Mesenchymal stem cell (in vitro differentiated cells and primary cell): Measurements from ENCODE around the gene MYO10.

ENCODE experiments used
- DNase-seq: peaks from one replicate; pipeline ENCODE4 v3.0.0-alpha.2; 2013
- H2AFZ ChIP-seq: one replicate; pipeline ENCODE4 v1.6.1; 2013; ENCODE audit warnings: low read depth, mild to moderate bottlenecking, control low read depth, inconsistent platforms, low read length, moderate library complexity
- H2AK5ac ChIP-seq: 2 replicates; pipeline ENCODE4 v1.6.1; 2013; ENCODE audit warnings: low read length, moderate library complexity, mild to moderate bottlenecking, inconsistent platforms; ENCODE audit not compliant: severe bottlenecking
- H2BK120ac ChIP-seq: one replicate; pipeline ENCODE4 v1.6.1; 2013; ENCODE audit warnings: low read depth, mild to moderate bottlenecking, inconsistent platforms, low read length, moderate library complexity
- H2BK12ac ChIP-seq, 2 experiments: one replicate each; pipeline ENCODE4 v1.6.1; 2013; ENCODE audit warnings: inconsistent platforms in 2 of 2, low read length in 2 of 2, mild to moderate bottlenecking in 2 of 2, moderate library complexity in 2 of 2, control low read depth in 1 of 2
- H2BK15ac ChIP-seq: one replicate; pipeline ENCODE4 v1.6.1; 2013; ENCODE audit warnings: mild to moderate bottlenecking, low read depth, inconsistent platforms; ENCODE audit not compliant: poor library complexity, severe bottlenecking
- H2BK5ac ChIP-seq: 2 replicates; pipeline ENCODE4 v1.6.1; 2013; ENCODE audit warnings: low read depth, mild to moderate bottlenecking, low read length, control low read depth, inconsistent platforms; ENCODE audit not compliant: poor library complexity, severe bottlenecking
- H3K14ac ChIP-seq, 2 experiments: one replicate each; pipeline ENCODE4 v1.6.1; 2013; ENCODE audit warnings: inconsistent platforms in 2 of 2, low read length in 2 of 2, control low read depth in 1 of 2, mild to moderate bottlenecking in 1 of 2, moderate library complexity in 1 of 2
- H3K18ac ChIP-seq, 2 experiments: one replicate each; pipeline ENCODE4 v1.6.1; 2013; ENCODE audit warnings: inconsistent platforms in 2 of 2, low read length in 2 of 2, control low read depth in 1 of 2, low read depth in 1 of 2, mild to moderate bottlenecking in 1 of 2
- H3K23ac ChIP-seq, 2 experiments: one replicate each; pipeline ENCODE4 v1.6.1; 2013; ENCODE audit warnings: inconsistent platforms in 2 of 2, low read length in 2 of 2, mild to moderate bottlenecking in 2 of 2, moderate library complexity in 2 of 2, control low read depth in 1 of 2
- H3K27ac ChIP-seq: 2 replicates; pipeline ENCODE4 v1.5.1; 2013; ENCODE audit warnings: mild to moderate bottlenecking, moderate library complexity, low read length, control low read depth, inconsistent platforms; ENCODE audit not compliant: poor library complexity, severe bottlenecking
- H3K27me3 ChIP-seq, 2 experiments: 2 replicates each; pipeline versions ENCODE4 v1.6.1 to v1.7.0; 2013; ENCODE audit warnings: low read length in 2 of 2, mild to moderate bottlenecking in 2 of 2, moderate library complexity in 2 of 2, control low read depth in 1 of 2, inconsistent platforms in 1 of 2; ENCODE audit not compliant: control insufficient read depth in 1 of 2, insufficient read depth in 1 of 2
- H3K36me3 ChIP-seq, 2 experiments: 2 replicates each; pipeline versions ENCODE4 v1.6.1 to v1.7.0; 2013; ENCODE audit warnings: low read length in 2 of 2, control low read depth in 1 of 2, inconsistent platforms in 1 of 2, low read depth in 1 of 2, mild to moderate bottlenecking in 1 of 2; ENCODE audit not compliant: insufficient read depth in 2 of 2, control insufficient read depth in 1 of 2
- H3K4ac ChIP-seq, 2 experiments: one replicate each; pipeline ENCODE4 v1.6.1; 2013; ENCODE audit warnings: inconsistent platforms in 2 of 2, low read length in 2 of 2, mild to moderate bottlenecking in 2 of 2, moderate library complexity in 2 of 2, control low read depth in 1 of 2, low read depth in 1 of 2
- H3K4me1 ChIP-seq: 2 replicates; pipeline ENCODE4 v1.6.1; 2013; ENCODE audit warnings: low read depth, low read length, control low read depth; ENCODE audit not compliant: control insufficient read depth, insufficient read depth
- H3K4me2 ChIP-seq: 2 replicates; pipeline ENCODE4 v1.6.1; 2013; ENCODE audit warnings: low read length, mild to moderate bottlenecking, inconsistent platforms; ENCODE audit not compliant: poor library complexity, severe bottlenecking
- H3K4me3 ChIP-seq, 2 experiments: 2 replicates each; pipeline versions ENCODE4 v1.5.1 to v1.7.0; 2013; ENCODE audit warnings: low read length in 2 of 2, mild to moderate bottlenecking in 2 of 2, control low read depth in 1 of 2, low read depth in 1 of 2; ENCODE audit not compliant: insufficient read depth in 1 of 2
- H3K79me1 ChIP-seq: replicated peaks from 2 replicates; pipeline ENCODE4 v1.6.1; 2013; ENCODE audit warnings: mild to moderate bottlenecking, control low read depth, low read length, inconsistent platforms; ENCODE audit not compliant: poor library complexity, severe bottlenecking
- H3K9ac ChIP-seq: 2 replicates; pipeline ENCODE4 v1.7.0; 2013; ENCODE audit warnings: mild to moderate bottlenecking, low read length, moderate library complexity
- H3K9me3 ChIP-seq: 2 replicates; pipeline ENCODE4 v1.7.0; 2013; ENCODE audit warnings: mild to moderate bottlenecking, low read length; ENCODE audit not compliant: control insufficient read depth
- H4K8ac ChIP-seq: one replicate; pipeline ENCODE4 v1.6.1; 2013; ENCODE audit warnings: inconsistent platforms, mild to moderate bottlenecking, low read length, moderate library complexity
- H4K91ac ChIP-seq: one replicate; pipeline ENCODE4 v1.6.1; 2013; ENCODE audit warnings: mild to moderate bottlenecking, low read length, inconsistent platforms
- WGBS: methylation state at CpG from one replicate; pipeline ENCODE4 v1.1.7; 2013; ENCODE audit warnings: mixed read lengths; 5-methylcytosine and 5-hydroxymethylcytosine counted together

MYO10 gene

GRCh38 chr5:16625096-16625495 is 311.0 kb downstream of the MYO10 start:
- no peak overlapping the region for H3K18ac ChIP-seq
- no peak overlapping the region for H3K14ac ChIP-seq
- no peaks in the 10 kb centered on the region for H3K4me1 ChIP-seq
- H3K27me3 ChIP-seq: peaks cover 4 to 54% of the 10 kb centered on the region in 2 experiments
- no peak overlapping the region for H3K4ac ChIP-seq
- no peak overlapping the region for H3K23ac ChIP-seq
- no peaks in the 10 kb centered on the region for H3K36me3 ChIP-seq
- no peak overlapping the region for H2AK5ac ChIP-seq
- no peak overlapping the region for H2BK15ac ChIP-seq
- H3K79me1 ChIP-seq: no peaks in the 10 kb centered on the region
- no peak overlapping the region for H3K4me3 ChIP-seq
- 52% methylated on average over 3 of the region's 3 CpGs for WGBS
- H4K8ac ChIP-seq: no peak overlapping the region
- H2BK5ac ChIP-seq: no peak overlapping the region
- H2AFZ ChIP-seq: no peak overlapping the region
- no peak overlapping the region for H4K91ac ChIP-seq
- no peak overlapping the region for H2BK12ac ChIP-seq
- H3K9ac ChIP-seq: no peak overlapping the region
- no peaks in the 10 kb centered on the region for H3K9me3 ChIP-seq
- no peak for DNase-seq
- H2BK120ac ChIP-seq: no peak overlapping the region
- H3K27ac ChIP-seq: no peak overlapping the region
- no peak overlapping the region for H3K4me2 ChIP-seq

DNA sequence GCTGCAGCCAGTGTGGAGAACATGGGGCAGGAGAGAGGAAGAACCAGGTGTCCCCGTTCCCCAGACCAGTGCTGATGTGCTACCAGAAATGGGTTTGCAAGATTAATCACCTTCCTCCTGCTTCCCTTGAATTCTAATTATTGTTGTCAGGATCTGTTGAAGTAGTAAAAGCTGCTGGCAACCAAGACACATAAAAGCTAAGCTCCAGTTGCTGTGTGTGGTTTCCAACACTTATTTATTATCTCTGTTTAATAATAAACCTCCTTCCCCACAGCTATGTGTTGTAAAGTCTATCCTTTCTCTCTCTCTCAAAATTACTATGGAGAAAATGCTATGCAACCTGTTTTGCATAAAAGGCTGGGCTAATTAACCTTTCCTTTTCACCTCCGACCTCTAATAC is 317.0 kb downstream of the MYO10 start:
- no peaks in the 10 kb centered on the region for H3K36me3 ChIP-seq
- no peak overlapping the region for H3K4ac ChIP-seq
- WGBS: 63% methylated on average over 2 of the region's 2 CpGs
- no peak overlapping the region for H3K14ac ChIP-seq
- no peak overlapping the region for H4K8ac ChIP-seq
- no peak overlapping the region for H3K4me3 ChIP-seq
- no peaks in the 10 kb centered on the region for H3K9me3 ChIP-seq
- peaks cover 21% of the 10 kb centered on the region for H3K4me1 ChIP-seq
- no peak overlapping the region for H2BK15ac ChIP-seq
- no peak overlapping the region for H4K91ac ChIP-seq
- no peak overlapping the region for H3K18ac ChIP-seq
- H3K79me1 ChIP-seq: no peaks in the 10 kb centered on the region
- H3K23ac ChIP-seq: no peak overlapping the region
- no peak overlapping the region for H3K4me2 ChIP-seq
- H2BK12ac ChIP-seq: no peak overlapping the region
- no peak overlapping the region for H3K9ac ChIP-seq
- no peak overlapping the region for H2AK5ac ChIP-seq
- H3K27ac ChIP-seq: no peak overlapping the region
- H2BK5ac ChIP-seq: no peak overlapping the region
- DNase-seq: no peak
- H2AFZ ChIP-seq: no peak overlapping the region
- H3K27me3 ChIP-seq: peaks cover 37 to 45% of the 10 kb centered on the region in 2 experiments
- no peak overlapping the region for H2BK120ac ChIP-seq

DNA sequence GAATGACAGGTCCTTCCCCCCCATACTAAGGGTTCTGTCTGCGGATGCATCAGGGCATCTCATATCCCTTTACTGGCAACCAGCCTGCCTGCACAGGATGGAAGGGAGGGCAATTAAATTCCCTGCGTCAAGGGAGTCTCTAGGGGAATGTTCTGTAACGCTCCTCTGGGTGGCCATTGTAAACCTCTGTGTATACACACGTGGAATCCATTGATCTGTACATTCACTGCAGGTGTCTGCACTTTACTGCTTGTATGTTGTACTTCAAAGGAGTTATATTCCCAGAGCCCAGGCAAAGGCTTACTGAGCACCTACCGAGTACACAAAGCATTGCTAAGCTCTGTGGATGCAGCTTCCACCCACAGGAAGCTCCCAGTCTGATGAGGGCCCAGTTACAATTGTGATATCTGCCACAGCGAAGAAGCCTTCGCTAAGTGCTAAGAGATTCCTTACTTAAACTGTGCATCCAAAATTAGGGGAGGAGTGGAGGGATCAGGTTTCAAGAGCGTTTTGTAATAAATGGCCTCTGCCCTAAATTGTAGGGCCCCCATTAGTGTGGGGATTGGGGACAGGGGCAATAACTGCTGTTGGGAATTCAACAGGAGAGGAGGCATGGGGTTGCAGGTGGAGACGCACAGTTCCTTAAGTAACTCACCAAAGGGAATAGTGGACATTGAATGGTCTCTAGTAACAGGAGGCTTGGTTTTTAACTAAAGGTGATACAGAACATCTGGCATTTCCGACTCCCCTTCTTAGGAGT is 317.8 kb downstream of the MYO10 start:
- H2BK12ac ChIP-seq: no peak overlapping the region
- H3K18ac ChIP-seq: no peak overlapping the region
- H2AK5ac ChIP-seq: no peak overlapping the region
- no peak overlapping the region for H3K4ac ChIP-seq
- H3K79me1 ChIP-seq: no peaks in the 10 kb centered on the region
- no peak overlapping the region for H3K9ac ChIP-seq
- no peak overlapping the region for H4K91ac ChIP-seq
- H3K27me3 ChIP-seq: peaks cover 37 to 46% of the 10 kb centered on the region in 2 experiments
- H2BK5ac ChIP-seq: no peak overlapping the region
- H2BK120ac ChIP-seq: no peak overlapping the region
- no peak overlapping the region for H2AFZ ChIP-seq
- no peak overlapping the region for H3K4me2 ChIP-seq
- peaks cover 21% of the 10 kb centered on the region for H3K4me1 ChIP-seq
- WGBS: 69% methylated on average over 10 of the region's 10 CpGs
- no peak overlapping the region for H3K23ac ChIP-seq
- no peaks in the 10 kb centered on the region for H3K36me3 ChIP-seq
- DNase-seq: no peak
- H4K8ac ChIP-seq: no peak overlapping the region
- H3K4me3 ChIP-seq: no peak overlapping the region
- no peak overlapping the region for H3K14ac ChIP-seq
- no peak overlapping the region for H2BK15ac ChIP-seq
- no peaks in the 10 kb centered on the region for H3K9me3 ChIP-seq
- H3K27ac ChIP-seq: no peak overlapping the region

DNA sequence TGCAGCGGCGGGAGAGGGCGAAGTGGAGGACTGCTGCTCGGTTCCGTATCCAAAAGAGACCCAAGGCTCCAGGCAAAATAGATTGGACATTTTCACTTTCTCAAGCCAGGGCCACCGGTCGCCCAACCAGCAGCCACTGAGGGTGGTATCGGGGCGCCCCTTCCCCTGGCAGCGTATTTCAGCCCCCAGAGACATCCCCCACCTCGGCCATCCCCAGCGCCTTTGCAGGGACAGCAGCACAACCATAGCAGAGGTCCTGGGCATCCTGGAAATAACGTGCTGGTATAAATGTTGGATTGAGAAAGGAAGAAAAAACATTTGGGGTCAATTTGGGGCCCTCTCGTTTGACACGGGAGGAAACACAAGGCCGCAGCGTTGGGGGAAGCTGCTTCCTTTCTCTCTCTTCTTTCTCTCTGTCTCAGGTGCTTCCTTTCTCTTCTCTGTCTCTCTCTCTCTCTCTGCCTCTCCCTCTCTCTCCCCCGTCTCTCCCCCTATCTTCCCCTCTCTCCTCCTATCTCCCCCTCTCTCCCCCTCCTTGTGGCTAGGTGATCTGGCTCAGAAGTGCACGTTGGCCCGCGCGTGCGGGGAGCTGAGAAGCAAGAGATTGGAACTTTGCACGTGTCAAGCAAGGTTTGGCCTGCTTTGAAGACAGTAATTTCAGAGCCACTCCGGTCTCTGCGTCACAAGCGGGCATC is 318.7 kb downstream of the MYO10 start:
- WGBS: 12% methylated on average over 17 of the region's 27 CpGs
- peak overlapping the region; percentile 81 for H3K9ac ChIP-seq
- H3K18ac ChIP-seq: no peak overlapping the region
- no peak overlapping the region for H3K4ac ChIP-seq
- no peaks in the 10 kb centered on the region for H3K79me1 ChIP-seq
- no peaks in the 10 kb centered on the region for H3K9me3 ChIP-seq
- H2BK5ac ChIP-seq: no peak overlapping the region
- H2AFZ ChIP-seq: peak overlapping the region; percentile 88
- no peak overlapping the region for H2BK15ac ChIP-seq
- no peak overlapping the region for H2AK5ac ChIP-seq
- peaks cover 21% of the 10 kb centered on the region for H3K4me1 ChIP-seq
- no peak overlapping the region for H4K8ac ChIP-seq
- H4K91ac ChIP-seq: no peak overlapping the region
- H3K36me3 ChIP-seq: no peaks in the 10 kb centered on the region
- no peak overlapping the region for H3K23ac ChIP-seq
- H3K27me3 ChIP-seq: peaks cover 37 to 49% of the 10 kb centered on the region in 2 experiments
- no peak overlapping the region for H2BK12ac ChIP-seq
- H3K4me2 ChIP-seq: peak overlapping the region; percentile 99
- no peak overlapping the region for H3K14ac ChIP-seq
- no peak for DNase-seq
- H3K4me3 ChIP-seq: peak overlapping the region; percentile 73 to 84
- no peak overlapping the region for H2BK120ac ChIP-seq
- no peak overlapping the region for H3K27ac ChIP-seq
